HG03457 (cell line): ENCODE measurements around the gene KIAA1614.

Experiments used
- ATAC-seq: cut with Tn5 transposase; IDR thresholded peaks from one replicate; pipeline ENCODE4 v1.9.1; 2021; ENCODE audit warnings: moderate number of reproducible peaks; ENCODE audit not compliant: unreplicated experiment

The KIAA1614 gene

GRCh38 chr1:180941518-180942275, 29.0 kb downstream of the KIAA1614 start:
- no peak for ATAC-seq

- no peak for ATAC-seq
These were observed 32.5 kb downstream of the KIAA1614 start for GRCh38 chr1:180945151-180945550.

GRCh38 chr1:180945551-180945950, 32.9 kb downstream of the KIAA1614 start:
- ATAC-seq, result no peak

GRCh38 chr1:180946056-180946455, 33.4 kb downstream of the KIAA1614 start:
- ATAC-seq, result no peak

GRCh38 chr1:180946541-180947498, 34.1 kb downstream of the KIAA1614 start:
- no peak for ATAC-seq

- no peak for ATAC-seq
These were observed 34.8 kb downstream of the KIAA1614 start for GRCh38 chr1:180947499-180947885.

GRCh38 chr1:180947901-180948640, 35.4 kb downstream of the KIAA1614 start:
- ATAC-seq, result no peak

GRCh38 chr1:180948641-180949615, 36.2 kb downstream of the KIAA1614 start:
- no peak for ATAC-seq

GRCh38 chr1:180949616-180950000, 36.9 kb downstream of the KIAA1614 start:
- ATAC-seq, result no peak

- ATAC-seq, result no peak
These were observed 37.6 kb downstream of the KIAA1614 start for GRCh38 chr1:180950321-180950720.

GRCh38 chr1:180951186-180951745, 38.6 kb downstream of the KIAA1614 start:
- no peak for ATAC-seq

- ATAC-seq, result no peak
These were observed 39.3 kb downstream of the KIAA1614 start for GRCh38 chr1:180951836-180952656.

- no peak for ATAC-seq
These were observed 39.9 kb downstream of the KIAA1614 start for GRCh38 chr1:180952657-180953013.

GRCh38 chr1:180953291-180954004, 40.8 kb downstream of the KIAA1614 start:
- ATAC-seq, result peak; percentile 29

GRCh38 chr1:180954005-180954800, 41.5 kb downstream of the KIAA1614 start:
- ATAC-seq, result peak; percentile 60

GRCh38 chr1:180954801-180955165, 42.1 kb downstream of the KIAA1614 start:
- ATAC-seq, result no peak

GRCh38 chr1:180956028-180956640, 43.4 kb downstream of the KIAA1614 start:
- ATAC-seq, result no peak
